Panc1 (cell line): ENCODE data around the gene NUDT3. TPM values are rescaled to one million over a fixed set of nuclear protein-coding genes. Genes with fewer than 3 reads are reported as not detected.

Experiments
- ATAC-seq: fragments of 200-7000 bp; cut with Tn5 transposase; 2 replicates; pipeline ENCODE4 v1.9.1; 2020; ENCODE audit warnings: mild to moderate bottlenecking, moderate library complexity
- BruUV-seq: library from RNA; stranded (reverse); fragments of 400-500 nt; replicated peaks from 2 replicates; lab custom pipeline; 2021; lab: Mats Ljungman, UMichigan
- CTCF ChIA-PET: fragments of 300-600 bp; sonication (Branson Sonifier 250); formaldehyde crosslinking; loops from one replicate; lab custom pipeline; 2022; ENCODE audit warnings: antibody characterized with exemption; lab: Charles Lee
- POLR2A ChIA-PET: fragments of 300-600 bp; sonication (Branson Sonifier 250); formaldehyde crosslinking; loops from one replicate; lab custom pipeline; 2022; ENCODE audit warnings: antibody characterized with exemption; lab: Charles Lee
- DNase-seq: peaks from one replicate; pipeline ENCODE4 v3.0.0-alpha.2; 2010; ENCODE audit warnings: low read depth, low spot score
- H3K27ac ChIP-seq: 2 replicates; pipeline ENCODE4 v1.5.1; 2011; ENCODE audit warnings: mild to moderate bottlenecking, low read length, inconsistent platforms
- H3K27me3 ChIP-seq: fragments of 200-500 bp; sonication (Bioruptor generic); 2 replicates; pipeline ENCODE4 v1.6.0; 2014; ENCODE audit warnings: low read length, inconsistent platforms; ENCODE audit not compliant: control insufficient read depth, insufficient read depth
- H3K36me3 ChIP-seq: fragments of 200-500 bp; sonication (Bioruptor generic); 2 replicates; pipeline ENCODE4 v1.5.1; 2014; ENCODE audit warnings: inconsistent platforms, mild to moderate bottlenecking, low read length, moderate library complexity; ENCODE audit not compliant: control insufficient read depth, insufficient read depth
- H3K4me1 ChIP-seq: 2 replicates; pipeline ENCODE4 v1.5.1; 2011; ENCODE audit warnings: inconsistent platforms, mild to moderate bottlenecking, low read length, moderate library complexity; ENCODE audit not compliant: control insufficient read depth, insufficient read depth
- H3K4me3 ChIP-seq, 2 experiments: 2 replicates each; pipeline ENCODE4 v1.5.1; 2011 to 2012; ENCODE audit warnings: low read depth in 2 of 2, low read length in 2 of 2, mild to moderate bottlenecking in 2 of 2, inconsistent platforms in 1 of 2, moderate library complexity in 1 of 2
- H3K9me3 ChIP-seq: fragments of 200-500 bp; sonication (Bioruptor generic); 2 replicates; pipeline ENCODE4 v1.5.1; 2014; ENCODE audit warnings: low read depth, mild to moderate bottlenecking, inconsistent platforms, low read length, moderate library complexity; ENCODE audit not compliant: control insufficient read depth, insufficient read depth
- CTCF ChIP-seq: fragments of 450-650 bp; IDR thresholded peaks from 2 replicates; pipeline ENCODE4 v1.5.1; 2017; ENCODE audit warnings: mild to moderate bottlenecking
- POLR2AphosphoS5 ChIP-seq: IDR thresholded peaks from 2 replicates; pipeline ENCODE4 v1.6.1; 2012; ENCODE audit warnings: mild to moderate bottlenecking, low read depth, low read length, moderate library complexity
- REST ChIP-seq, 2 experiments: IDR thresholded peaks; 2 replicates each; pipeline ENCODE4 v1.6.1; 2011 to 2012; ENCODE audit warnings: low read depth in 2 of 2, control low read depth in 1 of 2, low read length in 1 of 2, mild to moderate bottlenecking in 1 of 2, moderate library complexity in 1 of 2; ENCODE audit not compliant: insufficient read depth in 1 of 2
- SIN3A ChIP-seq: IDR thresholded peaks from 2 replicates; pipeline ENCODE4 v1.6.1; 2012; ENCODE audit warnings: low read depth, mild to moderate bottlenecking, low read length, moderate library complexity, borderline replicate concordance; ENCODE audit not compliant: insufficient read depth
- TCF7L2 ChIP-seq: IDR thresholded peaks from 2 replicates; pipeline ENCODE4 v1.6.1; 2011; ENCODE audit warnings: mild to moderate bottlenecking, low read depth, low read length, inconsistent platforms
- in situ Hi-C: cut with HindIII; loops from 2 replicates; pipeline ENCODE4 v1.10.0; 2016; ENCODE audit warnings: low sequenced_read_pairs, low pct_unique_long_range_greater_than_20kb
- intact Hi-C: fragments of 100-400 bp; cut with micrococcal nuclease; formaldehyde crosslinking; loops from one replicate; pipeline ENCODE4 v1.10.0; 2022; ENCODE audit not compliant: unreplicated experiment
- total RNA-seq: library from RNA; stranded (reverse); gene quantifications from one replicate; pipeline ENCODE4 v1.2.1, GENCODE V29; 2021; ENCODE audit not compliant: unreplicated experiment

The NUDT3 gene
- total RNA-seq, 1 experiment from 2014 or later: 25.9 TPM

GRCh38 chr6:34248198-34248726 is 144.2 kb downstream of the NUDT3 start:
- ChIA-PET POLR2A (no interaction called here), CTCF (interaction anchor here (2.7 to 3.7 kb wide), 2 partner anchors 52 to 167 kb away, joined by 20 to 21 read pairs; no protein-coding TSS in a partner anchor)
- no peak for DNase-seq
- H3K27ac ChIP-seq: peak overlapping the region; percentile 89
- in situ Hi-C loops (no loop called here), intact Hi-C loops (loop anchor here (5.0 kb wide), 2 partner anchors 169 to 359 kb away; no protein-coding TSS in a partner anchor)
- H3K9me3 ChIP-seq: no peaks in the 10 kb centered on the region
- TF ChIP-seq SIN3A (no peak), REST (IDR thresholded peaks at IDR 0.05; ENCODE audit: insufficient read depth in 1 of 2, low read depth in 2 of 2, low read length in 1 of 2) (no peak), TCF7L2 (no peak), POLR2AphosphoS5 (no peak), CTCF (no peak)
- ATAC-seq: peak; percentile 32
- H3K36me3 ChIP-seq: 0 out of 2 replicates have a peak, but pooled peaks cover 2% of the 10 kb centered on the region
- H3K27me3 ChIP-seq: no peaks in the 10 kb centered on the region
- peaks cover 53% of the 10 kb centered on the region for H3K4me1 ChIP-seq
- TSS peak; percentile 90 for BruUV-seq
- H3K4me3 ChIP-seq: peak overlapping the region; percentile 51 to 91

- POLR2A ChIA-PET: no interaction called here
- in situ Hi-C loops (no loop called here), intact Hi-C loops (loop anchor here (5.0 kb wide), 2 partner anchors 170 to 360 kb away; no protein-coding TSS in a partner anchor)
- Histone ChIP-seq H3K36me3 (0 out of 2 replicates have a peak, but pooled peaks cover 2% of the 10 kb centered on the region), H3K4me1 (peaks cover 60% of the 10 kb centered on the region), H3K4me3 (peak overlapping the region; percentile 51 to 91), H3K27ac (peak overlapping the region; percentile 89), H3K27me3 (no peaks in the 10 kb centered on the region), H3K9me3 (no peaks in the 10 kb centered on the region)
- CTCF ChIA-PET: interaction anchor here (0.6 to 3.7 kb wide), 2 partner anchors 52 to 167 kb away, joined by 13 to 21 read pairs; no protein-coding TSS in a partner anchor
- ATAC-seq (no peak), DNase-seq (no peak)
- BruUV-seq: no TSS peak
- TF ChIP-seq REST (IDR thresholded peaks at IDR 0.05; ENCODE audit: insufficient read depth in 1 of 2, low read depth in 2 of 2, low read length in 1 of 2) (no peak), POLR2AphosphoS5 (peak; percentile 46; the same call in 1 of the 2 replicates), CTCF (peak; percentile 7; the same call in 1 of the 2 replicates), SIN3A (no peak), TCF7L2 (no peak)
Measured at GRCh38 chr6:34247481-34248197, 144.8 kb downstream of the NUDT3 start.
